Measurements from ENCODE around the gene SMAD6. TPM values are rescaled to one million over a fixed set of nuclear protein-coding genes. Genes with fewer than 3 reads are reported as not detected.

SMAD6 gene
- total and polyA plus RNA-seq, 2 experiments from 2014 or later: 1.6 to 15.7 TPM

DNA sequence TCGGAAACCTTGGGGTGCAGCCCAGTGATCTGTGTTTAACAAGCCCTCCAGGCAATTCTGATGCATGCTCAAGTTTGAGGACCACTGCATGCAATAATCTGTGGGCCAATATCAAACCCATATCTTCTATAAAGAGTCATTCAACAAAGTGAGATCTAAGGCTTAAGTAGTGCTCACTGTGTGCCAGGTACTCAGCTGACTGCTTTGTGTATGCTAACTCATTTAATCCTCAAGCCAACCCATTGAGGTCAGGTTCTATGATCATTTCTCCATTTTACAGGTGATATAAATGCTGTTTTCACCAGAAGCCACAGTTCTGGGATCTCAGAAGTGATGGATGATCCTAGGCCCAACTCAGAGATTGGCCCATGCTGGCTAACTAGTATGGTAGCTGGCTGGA lies 101.7 kb downstream of the SMAD6 start:
- DNase-seq (ENCODE audit: low spot score) (no peak), ATAC-seq (no peak)
- Histone ChIP-seq H3F3A (replicated peaks; ENCODE audit: low read depth) (no peaks in the 10 kb centered on the region), H4K20me1 (replicated peaks; ENCODE audit: insufficient read depth) (no peaks in the 10 kb centered on the region), H3K79me2 (replicated peaks; ENCODE audit: insufficient read depth) (no peaks in the 10 kb centered on the region), H3K36me3 (ENCODE audit: insufficient read depth) (no peaks in the 10 kb centered on the region), H2AFZ (no peak overlapping the region; the same call in 1 of the 2 replicates), H3K27ac (ENCODE audit: low read depth) (no peak overlapping the region), H3K9me2 (ENCODE audit: insufficient read depth) (no peaks in the 10 kb centered on the region), H3K4me3 (no peak overlapping the region), H3K4me1 (ENCODE audit: insufficient read depth) (no peaks in the 10 kb centered on the region; the same call in 1 of the 2 replicates), H3K27me3 (ENCODE audit: insufficient read depth) (no peaks in the 10 kb centered on the region), H3K4me2 (no peak overlapping the region)
- Mint-ChIP-seq H3K27ac (no peak overlapping the region), H3K4me1 (peaks cover 19% of the 10 kb centered on the region), H3K27me3 (ENCODE audit: insufficient read depth, low read depth, poor library complexity) (peaks cover 7% of the 10 kb centered on the region), H3K9me3 (no peaks in the 10 kb centered on the region; the same call in 2 of the 3 replicates), H3K4me3 (no peak overlapping the region), H3K36me3 (ENCODE audit: low read depth) (no peaks in the 10 kb centered on the region)
- TF ChIP-seq, protein P1, sequence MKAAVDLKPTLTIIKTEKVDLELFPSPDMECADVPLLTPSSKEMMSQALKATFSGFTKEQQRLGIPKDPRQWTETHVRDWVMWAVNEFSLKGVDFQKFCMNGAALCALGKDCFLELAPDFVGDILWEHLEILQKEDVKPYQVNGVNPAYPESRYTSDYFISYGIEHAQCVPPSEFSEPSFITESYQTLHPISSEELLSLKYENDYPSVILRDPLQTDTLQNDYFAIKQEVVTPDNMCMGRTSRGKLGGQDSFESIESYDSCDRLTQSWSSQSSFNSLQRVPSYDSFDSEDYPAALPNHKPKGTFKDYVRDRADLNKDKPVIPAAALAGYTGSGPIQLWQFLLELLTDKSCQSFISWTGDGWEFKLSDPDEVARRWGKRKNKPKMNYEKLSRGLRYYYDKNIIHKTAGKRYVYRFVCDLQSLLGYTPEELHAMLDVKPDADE (IDR thresholded peaks at IDR 0.05): no peak
- TF ChIP-seq EZH2 (IDR thresholded peaks at IDR 0.05; ENCODE audit: low read depth, unreplicated experiment) (no peak), STAT1 (IDR thresholded peaks at IDR 0.05; ENCODE audit: unreplicated experiment) (no peak), POLR2AphosphoS5 (IDR thresholded peaks at IDR 0.05; ENCODE audit: low read depth) (no peak), ZNF331 (CRISPR knock-in tag; IDR thresholded peaks at IDR 0.05; ENCODE audit: low read depth) (no peak), ZNF114 (CRISPR knock-in tag; IDR thresholded peaks at IDR 0.05) (no peak), NANOG (IDR thresholded peaks at IDR 0.05; ENCODE audit: borderline replicate concordance) (no peak), JUNB (IDR thresholded peaks at IDR 0.05; ENCODE audit: unreplicated experiment) (no peak)
- TF ChIP-seq, protein P2, sequence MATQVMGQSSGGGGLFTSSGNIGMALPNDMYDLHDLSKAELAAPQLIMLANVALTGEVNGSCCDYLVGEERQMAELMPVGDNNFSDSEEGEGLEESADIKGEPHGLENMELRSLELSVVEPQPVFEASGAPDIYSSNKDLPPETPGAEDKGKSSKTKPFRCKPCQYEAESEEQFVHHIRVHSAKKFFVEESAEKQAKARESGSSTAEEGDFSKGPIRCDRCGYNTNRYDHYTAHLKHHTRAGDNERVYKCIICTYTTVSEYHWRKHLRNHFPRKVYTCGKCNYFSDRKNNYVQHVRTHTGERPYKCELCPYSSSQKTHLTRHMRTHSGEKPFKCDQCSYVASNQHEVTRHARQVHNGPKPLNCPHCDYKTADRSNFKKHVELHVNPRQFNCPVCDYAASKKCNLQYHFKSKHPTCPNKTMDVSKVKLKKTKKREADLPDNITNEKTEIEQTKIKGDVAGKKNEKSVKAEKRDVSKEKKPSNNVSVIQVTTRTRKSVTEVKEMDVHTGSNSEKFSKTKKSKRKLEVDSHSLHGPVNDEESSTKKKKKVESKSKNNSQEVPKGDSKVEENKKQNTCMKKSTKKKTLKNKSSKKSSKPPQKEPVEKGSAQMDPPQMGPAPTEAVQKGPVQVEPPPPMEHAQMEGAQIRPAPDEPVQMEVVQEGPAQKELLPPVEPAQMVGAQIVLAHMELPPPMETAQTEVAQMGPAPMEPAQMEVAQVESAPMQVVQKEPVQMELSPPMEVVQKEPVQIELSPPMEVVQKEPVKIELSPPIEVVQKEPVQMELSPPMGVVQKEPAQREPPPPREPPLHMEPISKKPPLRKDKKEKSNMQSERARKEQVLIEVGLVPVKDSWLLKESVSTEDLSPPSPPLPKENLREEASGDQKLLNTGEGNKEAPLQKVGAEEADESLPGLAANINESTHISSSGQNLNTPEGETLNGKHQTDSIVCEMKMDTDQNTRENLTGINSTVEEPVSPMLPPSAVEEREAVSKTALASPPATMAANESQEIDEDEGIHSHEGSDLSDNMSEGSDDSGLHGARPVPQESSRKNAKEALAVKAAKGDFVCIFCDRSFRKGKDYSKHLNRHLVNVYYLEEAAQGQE (IDR thresholded peaks at IDR 0.05; ENCODE audit: unreplicated experiment): no peak

DNA sequence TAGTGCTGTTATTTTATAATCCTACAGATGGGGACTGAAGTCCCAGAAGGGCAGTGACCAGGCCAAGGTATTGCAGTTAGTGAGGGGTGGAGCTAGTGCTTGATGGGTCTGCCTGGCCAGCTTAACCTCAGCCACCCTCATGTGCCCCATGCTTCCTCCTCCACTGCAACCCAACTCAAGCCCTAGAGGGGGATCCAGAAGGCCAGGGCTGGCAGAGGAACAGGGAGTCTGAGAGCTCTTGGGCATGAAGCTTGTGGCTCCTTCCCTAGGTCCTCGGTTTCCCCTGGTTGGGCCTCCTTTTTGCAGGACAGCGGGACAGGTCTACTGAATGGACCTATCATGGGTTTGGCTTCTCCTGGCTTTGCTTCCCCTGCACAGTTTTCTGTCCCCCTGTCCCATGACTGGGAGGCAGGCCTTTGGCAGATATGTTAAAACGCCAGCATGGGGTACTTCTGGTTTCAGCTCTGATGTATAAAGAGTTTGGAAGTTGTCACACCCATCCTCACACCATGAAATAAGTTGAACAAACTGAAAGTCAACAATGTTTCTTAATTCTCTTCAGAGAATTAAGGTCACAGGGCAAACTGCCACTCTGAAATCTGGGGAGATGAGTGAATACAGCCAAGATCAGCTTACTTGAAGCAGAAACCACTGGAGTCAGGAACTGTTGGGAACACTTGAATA lies 103.3 kb downstream of the SMAD6 start:
- Histone ChIP-seq H3K4me3 (no peak overlapping the region), H3K27ac (ENCODE audit: low read depth) (no peak overlapping the region), H3K9me2 (ENCODE audit: insufficient read depth) (no peaks in the 10 kb centered on the region), H4K20me1 (replicated peaks; ENCODE audit: insufficient read depth) (no peaks in the 10 kb centered on the region), H2AFZ (no peak overlapping the region), H3K4me1 (ENCODE audit: insufficient read depth) (no peaks in the 10 kb centered on the region; the same call in 1 of the 2 replicates), H3K79me2 (replicated peaks; ENCODE audit: insufficient read depth) (no peaks in the 10 kb centered on the region), H3F3A (replicated peaks; ENCODE audit: low read depth) (no peaks in the 10 kb centered on the region), H3K4me2 (no peak overlapping the region), H3K27me3 (ENCODE audit: insufficient read depth) (no peaks in the 10 kb centered on the region), H3K36me3 (ENCODE audit: insufficient read depth) (no peaks in the 10 kb centered on the region)
- Mint-ChIP-seq H3K27me3 (ENCODE audit: insufficient read depth, low read depth, poor library complexity) (peaks cover 7% of the 10 kb centered on the region), H3K36me3 (ENCODE audit: low read depth) (no peaks in the 10 kb centered on the region), H3K4me3 (no peak overlapping the region), H3K4me1 (peaks cover 19% of the 10 kb centered on the region), H3K27ac (no peak overlapping the region), H3K9me3 (no peaks in the 10 kb centered on the region; the same call in 1 of the 3 replicates)
- ATAC-seq (no peak), DNase-seq (ENCODE audit: low spot score) (no peak)
- TF ChIP-seq EZH2phosphoT487 (IDR thresholded peaks at IDR 0.05; ENCODE audit: unreplicated experiment): no peak
- no peak for TF ChIP-seq NANOG (IDR thresholded peaks at IDR 0.05; ENCODE audit: borderline replicate concordance)
- no peak for TF ChIP-seq POLR2AphosphoS5 (IDR thresholded peaks at IDR 0.05; ENCODE audit: low read depth)
- TF ChIP-seq JUNB (IDR thresholded peaks at IDR 0.05; ENCODE audit: unreplicated experiment): no peak
- no peak for TF ChIP-seq ZNF114 (CRISPR knock-in tag; IDR thresholded peaks at IDR 0.05)
- TF ChIP-seq, protein P2 (IDR thresholded peaks at IDR 0.05; ENCODE audit: unreplicated experiment): no peak
- TF ChIP-seq, protein P3, sequence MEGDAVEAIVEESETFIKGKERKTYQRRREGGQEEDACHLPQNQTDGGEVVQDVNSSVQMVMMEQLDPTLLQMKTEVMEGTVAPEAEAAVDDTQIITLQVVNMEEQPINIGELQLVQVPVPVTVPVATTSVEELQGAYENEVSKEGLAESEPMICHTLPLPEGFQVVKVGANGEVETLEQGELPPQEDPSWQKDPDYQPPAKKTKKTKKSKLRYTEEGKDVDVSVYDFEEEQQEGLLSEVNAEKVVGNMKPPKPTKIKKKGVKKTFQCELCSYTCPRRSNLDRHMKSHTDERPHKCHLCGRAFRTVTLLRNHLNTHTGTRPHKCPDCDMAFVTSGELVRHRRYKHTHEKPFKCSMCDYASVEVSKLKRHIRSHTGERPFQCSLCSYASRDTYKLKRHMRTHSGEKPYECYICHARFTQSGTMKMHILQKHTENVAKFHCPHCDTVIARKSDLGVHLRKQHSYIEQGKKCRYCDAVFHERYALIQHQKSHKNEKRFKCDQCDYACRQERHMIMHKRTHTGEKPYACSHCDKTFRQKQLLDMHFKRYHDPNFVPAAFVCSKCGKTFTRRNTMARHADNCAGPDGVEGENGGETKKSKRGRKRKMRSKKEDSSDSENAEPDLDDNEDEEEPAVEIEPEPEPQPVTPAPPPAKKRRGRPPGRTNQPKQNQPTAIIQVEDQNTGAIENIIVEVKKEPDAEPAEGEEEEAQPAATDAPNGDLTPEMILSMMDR (conservative IDR thresholded peaks at IDR 0.05; ENCODE audit: low read depth in 2 of 2): no peak
